ENCODE measurements around the gene KCNN4.
"Not testable (repeated sequence)": the region's sequence is repeated elsewhere in the genome, so short reads cannot be mapped to it uniquely, and the experiment has no call there.

KCNN4 gene

DNA sequence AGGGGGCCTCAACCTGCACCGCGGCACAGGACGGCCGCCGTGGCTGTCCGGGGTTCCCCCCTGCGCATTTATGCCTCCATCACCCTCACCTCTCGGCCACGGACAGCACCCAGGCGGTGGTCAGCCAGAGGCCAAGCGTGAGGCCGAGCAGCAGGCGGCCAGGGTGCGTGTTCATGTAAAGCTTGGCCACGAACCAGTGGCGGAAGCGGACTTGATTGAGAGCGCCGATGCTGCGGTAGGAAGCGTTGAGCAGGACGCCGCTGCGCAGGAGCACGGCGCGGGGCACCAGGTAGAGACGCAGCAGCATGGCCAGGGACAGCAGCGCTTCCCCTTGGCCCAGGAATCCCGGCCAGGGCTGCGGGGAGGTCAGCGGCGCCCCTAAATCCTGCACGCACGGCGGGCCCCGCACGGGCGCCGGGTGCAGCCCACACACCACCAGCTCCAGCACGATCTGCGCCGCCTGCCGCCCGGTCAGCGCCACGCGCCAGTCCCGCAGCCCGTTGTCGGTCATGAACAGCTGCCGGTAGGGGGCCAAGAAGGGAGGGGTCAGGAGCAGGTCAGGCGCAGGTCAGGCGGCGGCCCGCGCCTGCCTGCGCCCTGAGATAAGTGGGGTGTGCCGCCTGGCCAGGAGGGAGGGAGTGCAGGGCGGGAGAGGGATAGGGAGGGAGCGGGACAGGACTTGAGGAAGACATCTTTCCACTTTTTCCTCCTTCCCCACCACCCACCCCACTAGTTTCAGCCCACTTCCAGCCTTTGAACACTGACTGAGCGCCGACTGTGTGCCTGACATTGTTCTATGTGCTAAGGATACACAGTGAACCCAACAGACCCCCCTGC lies 6.5 kb downstream of the KCNN4 start:
- no peak for DNase-seq

DNA sequence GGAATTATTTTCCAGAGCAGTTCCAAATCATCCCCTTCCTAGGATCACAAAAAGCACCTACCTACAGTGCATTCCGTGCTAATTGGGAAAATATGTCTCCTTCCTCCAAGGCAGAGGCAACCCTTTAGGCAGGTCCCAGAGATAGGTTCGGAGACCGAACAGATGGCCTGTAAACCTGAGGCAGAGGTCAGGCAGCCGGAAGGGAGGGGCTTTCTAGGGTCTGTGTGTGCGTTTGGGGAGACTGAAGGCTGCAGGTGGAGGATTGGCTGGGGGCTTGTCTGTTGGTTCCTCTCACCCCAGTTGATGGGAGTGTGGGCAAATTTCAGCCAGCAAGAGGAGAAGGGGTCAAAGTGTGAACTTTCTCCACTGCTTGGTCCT lies 7.1 kb downstream of the KCNN4 start:
- DNase-seq: no peak

DNA sequence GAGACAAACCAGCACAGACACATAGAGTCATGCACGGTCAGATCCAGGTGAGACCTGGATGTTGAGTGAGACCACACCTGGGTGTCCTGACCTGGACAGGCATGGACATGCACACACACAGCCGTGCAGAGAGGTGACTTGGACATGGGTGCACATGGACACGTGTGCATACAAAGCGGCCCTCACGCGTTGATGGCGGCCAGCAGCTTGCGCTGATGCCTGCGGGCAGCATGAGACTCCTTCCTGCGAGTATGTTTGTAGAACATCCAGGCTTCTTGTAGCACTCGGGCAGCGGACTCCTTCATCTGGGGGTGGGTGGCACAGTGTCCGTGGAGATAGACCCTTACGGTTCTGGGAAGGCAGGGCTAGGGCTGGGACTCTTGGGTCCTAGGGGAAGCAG lies 11.5 kb downstream of the KCNN4 start:
- no peak for DNase-seq

DNA sequence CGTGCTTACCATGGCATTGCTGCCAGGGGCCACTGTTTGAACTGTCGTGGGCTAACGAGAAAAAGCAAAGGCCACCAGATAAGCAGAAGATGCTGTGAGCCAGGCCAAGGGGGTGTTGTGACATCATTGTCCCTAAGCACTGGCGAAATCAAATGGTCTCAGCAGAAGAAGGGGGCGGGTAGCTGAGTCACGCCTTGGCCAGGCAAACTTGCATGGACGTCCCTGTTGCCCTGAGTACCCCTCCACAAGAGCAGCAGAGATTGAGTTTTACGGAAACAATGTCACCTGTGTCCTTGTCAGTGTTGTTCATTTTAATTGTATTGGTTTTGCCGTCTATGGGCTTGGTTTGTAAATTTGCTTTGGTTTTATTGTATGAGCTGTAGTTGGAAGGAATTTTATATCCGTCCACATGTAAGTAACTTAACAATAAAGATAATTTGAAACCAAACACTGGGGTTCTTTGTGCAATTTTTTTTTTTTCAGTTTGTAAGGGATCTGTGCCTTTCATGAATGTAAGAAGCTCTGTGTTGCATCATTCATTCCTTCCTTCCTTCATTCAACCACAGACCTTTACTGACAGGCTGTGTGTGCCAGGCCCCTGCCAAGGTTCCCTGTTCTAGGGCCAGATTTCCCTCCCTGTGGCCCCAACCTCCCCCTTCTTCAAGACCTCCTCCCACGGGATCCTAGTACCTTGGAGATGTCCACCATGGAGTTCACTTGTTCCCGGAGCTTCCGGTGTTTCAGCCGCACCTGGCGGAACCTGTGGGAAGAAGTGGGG lies 12.3 kb downstream of the KCNN4 start:
- no peak for DNase-seq

DNA sequence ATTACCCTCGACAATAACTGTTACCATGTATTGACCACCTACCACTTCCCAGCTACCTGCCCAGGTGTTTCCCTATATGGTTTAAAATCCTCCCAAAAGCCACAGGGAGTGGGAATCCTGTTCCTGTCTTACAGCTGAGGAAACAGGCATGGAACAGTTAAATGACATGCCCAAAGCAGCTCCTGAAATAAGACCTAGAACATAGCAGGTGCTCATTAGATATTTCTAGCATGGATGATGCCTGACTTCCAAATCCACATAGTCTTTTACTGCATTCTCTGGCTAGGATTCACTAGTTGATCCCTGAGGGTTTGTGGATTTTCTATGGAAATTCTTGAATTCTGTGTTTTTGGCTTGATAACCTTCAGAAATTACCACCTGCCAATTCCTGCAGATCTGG lies 13.0 kb downstream of the KCNN4 start:
- DNase-seq: no peak

DNA sequence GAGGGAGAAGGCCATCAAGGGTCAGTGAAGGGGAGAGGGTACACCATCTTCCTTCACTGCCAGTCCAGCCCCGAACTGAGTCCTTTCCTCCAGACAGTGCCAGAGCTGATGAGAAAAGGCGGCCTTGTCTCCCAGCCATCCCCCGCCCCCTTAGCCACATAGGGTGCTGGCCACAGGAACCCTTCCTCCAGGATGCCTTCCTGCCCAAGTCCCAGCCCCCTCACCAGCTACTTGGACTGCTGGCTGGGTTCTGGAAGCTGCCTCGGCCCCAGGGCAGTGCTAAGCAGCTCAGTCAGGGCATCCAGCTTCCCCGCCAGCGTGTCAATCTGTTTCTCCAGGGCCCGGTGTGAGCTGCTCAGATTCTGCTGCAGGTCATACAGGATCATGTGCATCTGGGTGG lies 13.5 kb downstream of the KCNN4 start:
- DNase-seq: no peak

DNA sequence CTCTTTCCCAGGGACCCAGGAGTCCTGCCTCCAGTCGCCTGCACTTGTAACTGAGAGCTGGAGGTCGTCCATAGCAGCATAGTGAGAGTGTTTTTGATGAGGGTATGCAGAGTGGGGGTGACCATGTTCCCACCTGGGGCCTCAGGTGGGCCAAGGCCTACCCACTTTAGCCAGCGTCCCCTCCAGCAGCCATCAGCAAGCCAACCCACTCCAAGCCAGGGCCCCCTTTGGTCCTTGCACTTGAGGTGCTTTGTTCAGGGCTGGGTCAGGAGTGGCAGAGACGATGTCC lies 14.1 kb downstream of the KCNN4 start:
- DNase-seq: no peak

DNA sequence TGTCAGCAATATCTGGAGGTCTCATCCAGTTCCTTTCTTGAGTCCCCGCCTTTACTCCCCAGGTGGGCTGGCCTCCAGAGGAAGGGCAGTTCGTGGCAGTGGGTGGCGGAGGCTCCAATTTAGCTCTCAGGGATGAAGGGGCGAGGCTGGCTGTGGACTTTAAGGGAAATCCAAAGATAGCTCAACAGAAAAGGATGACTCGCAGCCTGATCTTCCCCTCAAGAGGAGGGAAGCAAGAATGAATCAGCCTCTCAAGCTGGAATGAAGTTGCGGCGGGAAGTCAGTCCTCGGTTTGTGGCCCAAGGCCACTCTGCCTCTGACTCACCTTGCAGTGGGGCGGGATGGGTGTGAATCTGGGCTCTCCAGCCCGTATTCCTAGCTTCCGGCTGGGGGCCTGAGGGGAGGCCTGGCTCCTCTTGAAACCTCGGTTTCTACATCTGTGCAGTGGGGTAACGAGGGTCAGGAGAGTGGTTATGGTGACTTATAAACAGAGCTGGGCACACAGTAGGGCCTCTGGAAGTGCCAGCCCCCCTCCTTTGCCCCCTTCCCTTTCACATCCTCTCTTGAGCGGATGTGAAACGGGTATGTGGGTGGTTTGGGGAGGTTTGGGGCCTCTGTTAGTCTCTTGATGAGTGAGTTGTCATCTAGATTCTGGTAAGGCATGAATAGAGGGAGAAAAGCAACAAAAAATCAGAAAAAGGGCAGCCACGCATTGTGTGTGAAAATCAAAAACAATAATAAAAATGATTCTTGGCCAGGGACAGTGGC lies 15.5 kb downstream of the KCNN4 start:
- no peak for DNase-seq

DNA sequence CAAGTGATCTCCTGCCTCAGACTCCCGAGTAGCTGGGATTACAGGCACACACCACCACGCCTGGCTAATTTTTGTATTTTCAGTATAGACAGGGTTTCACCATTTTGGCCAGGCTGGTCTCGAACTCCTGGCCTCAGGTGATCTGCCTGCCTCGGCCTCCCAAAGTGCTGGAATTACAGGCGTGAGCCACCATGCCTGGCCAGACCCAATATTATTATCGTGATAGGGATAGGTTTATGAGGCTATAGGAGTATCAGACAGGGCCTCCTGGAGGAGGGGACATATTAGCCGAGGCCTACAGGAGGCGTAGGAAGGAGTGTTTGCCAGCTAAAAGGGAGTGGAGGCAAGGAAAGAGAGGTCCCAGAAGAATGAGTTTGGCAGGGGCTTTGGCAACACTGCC lies 16.1 kb downstream of the KCNN4 start:
- not testable (repeated sequence) for DNase-seq

DNA sequence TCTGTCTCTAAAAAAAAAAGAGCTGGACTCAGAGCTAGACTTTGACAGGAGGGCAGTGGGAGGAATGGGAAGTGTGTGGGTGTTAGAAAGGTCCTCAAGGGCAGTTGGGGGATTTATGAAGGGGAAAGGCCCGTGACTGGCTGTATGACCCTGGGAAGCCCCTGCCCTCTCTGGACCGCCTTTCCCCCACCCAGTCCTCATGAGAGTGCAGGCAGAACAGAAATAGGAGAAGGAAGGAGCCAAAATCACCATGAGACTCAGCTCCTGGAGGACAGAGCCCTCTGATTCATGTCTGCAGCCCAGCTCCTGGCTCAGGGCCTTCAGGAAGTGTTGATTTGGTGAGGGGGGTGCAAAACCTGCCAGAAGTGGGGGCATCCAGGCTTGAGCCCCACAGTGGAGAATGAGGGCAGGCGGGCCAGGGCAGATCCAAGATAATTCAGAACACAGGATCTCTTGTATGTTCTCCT lies 17.3 kb downstream of the KCNN4 start:
- no peak for DNase-seq

DNA sequence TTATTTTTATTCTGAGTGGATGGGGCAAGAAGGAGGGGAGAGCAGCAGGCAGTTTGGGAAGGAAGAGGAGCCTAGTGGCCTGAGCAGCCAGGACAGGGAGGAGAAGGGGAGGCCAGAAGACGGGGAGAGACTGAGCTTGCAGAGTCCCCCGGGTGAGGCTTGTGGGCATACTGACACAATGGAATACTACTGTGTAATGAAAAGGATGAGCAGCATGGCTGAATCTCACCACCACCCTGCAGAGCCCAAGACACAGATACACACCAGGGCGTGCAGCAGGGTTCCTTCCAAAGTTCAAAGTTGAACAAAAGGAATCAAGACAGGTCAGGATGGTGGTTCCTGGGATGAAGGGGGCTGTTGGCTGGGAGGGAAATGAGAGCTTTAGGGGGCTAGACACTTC lies 18.0 kb downstream of the KCNN4 start:
- no peak for DNase-seq

DNA sequence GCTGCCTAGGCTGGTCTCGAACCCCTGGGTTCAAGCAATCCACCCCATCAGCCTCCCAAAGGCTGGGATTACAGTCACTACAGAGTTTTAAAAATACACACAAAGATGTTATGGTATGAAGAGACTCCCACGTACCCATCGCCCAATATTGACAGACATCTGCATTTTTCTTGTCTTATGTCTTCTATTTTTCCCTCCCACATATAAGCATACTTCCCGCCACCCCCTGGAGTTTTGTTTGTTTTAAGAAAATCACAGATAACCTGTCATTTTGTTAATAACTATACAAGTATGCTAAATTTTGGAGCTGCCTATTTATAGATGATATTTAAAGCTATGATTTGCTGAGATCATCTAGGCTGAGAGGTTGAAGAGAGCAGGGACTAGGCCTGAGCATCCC lies 19.8 kb downstream of the KCNN4 start:
- no peak for DNase-seq

DNA sequence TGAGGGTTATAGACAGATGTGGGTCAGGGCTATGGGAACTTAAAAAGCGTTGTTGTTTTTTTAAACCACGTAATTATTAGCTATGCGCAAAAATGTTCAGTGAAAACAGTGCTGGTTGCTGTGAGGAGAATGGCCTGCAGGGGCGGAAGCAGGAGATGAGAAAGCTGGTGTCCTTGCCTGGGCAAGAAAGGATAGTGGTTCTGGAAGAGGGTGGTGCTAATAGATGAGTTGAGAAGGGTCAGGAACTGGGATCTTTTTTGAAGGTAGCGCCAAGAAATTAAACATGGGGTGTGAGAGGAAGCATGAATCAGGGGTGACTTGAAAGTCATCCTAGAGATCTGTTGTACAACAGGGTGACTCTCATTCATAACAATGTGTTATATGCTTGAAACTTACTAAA lies 21.3 kb downstream of the KCNN4 start:
- DNase-seq: peak; percentile 13 to 47

DNA sequence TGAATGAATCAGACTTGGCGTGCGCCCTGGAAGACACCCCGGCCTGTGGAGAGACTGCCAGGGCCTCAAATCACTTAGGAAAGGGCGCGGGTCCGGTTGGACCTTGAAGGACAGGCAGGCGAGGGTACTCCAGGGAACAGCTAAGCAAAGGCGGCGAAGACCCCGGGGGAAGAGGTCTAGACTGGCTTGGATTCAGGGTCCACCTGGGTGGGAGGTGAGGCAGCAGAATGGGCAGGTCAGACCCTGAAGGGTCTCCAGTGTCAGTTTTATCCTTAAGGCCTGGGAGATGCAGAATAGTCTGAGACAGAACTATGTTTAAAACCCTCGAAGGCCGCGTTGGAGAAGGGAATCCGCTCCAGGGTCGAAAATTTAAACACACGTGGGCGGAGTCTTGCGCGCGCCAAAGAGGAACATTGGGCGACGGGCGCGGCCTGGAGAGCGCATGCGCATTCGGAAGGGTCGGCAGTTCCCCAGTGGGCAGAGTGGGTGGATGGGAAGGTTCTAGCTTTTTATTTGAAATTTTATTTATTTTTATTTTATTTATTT lies 25.4 kb downstream of the KCNN4 start:
- DNase-seq: peak; percentile 65 to 91

DNA sequence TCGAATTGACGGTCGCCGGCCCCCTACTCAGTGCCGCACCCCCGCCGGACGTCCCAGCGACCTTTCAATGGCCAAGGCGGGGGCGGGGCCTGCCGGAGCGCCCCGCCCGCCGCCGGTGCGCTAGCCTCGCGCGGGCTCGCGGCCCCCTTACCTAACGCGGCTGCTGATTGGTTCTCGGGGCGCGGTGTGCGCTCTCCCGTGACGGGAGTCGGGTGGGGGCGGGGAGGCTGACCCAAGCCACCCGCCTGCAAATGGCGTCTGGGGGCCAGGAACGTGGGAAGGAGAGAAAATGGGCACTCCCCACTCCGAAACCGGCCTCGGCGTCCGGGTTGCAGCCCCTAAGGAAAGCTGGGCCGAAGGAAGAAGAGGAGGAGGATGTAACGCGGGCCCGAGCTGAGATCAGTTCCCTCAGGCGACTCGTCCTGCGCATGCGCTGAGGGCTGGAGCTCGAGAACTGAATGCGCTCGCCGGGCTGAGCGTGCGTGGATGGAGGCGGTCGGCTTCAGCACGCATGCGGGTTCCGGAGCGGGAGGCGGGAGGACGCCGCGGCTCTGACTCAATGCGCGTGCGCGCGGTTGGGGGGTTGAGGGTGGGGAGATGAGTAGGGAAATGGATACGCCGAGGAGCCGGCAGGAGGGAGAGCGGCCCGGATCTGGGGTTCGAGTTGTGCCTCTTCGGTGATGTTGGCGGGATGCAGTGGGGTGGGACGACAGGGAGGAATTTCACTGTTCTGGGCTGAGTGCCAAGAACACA lies 26.1 kb downstream of the KCNN4 start, which contains the start of gene SMG9:
SMG9 (minus strand) TSS at position 460 of the 753 bp plus-strand sequence. CDS start 4,221 bp downstream, outside the sequence.
- peak; percentile 96 to 99 for DNase-seq

DNA sequence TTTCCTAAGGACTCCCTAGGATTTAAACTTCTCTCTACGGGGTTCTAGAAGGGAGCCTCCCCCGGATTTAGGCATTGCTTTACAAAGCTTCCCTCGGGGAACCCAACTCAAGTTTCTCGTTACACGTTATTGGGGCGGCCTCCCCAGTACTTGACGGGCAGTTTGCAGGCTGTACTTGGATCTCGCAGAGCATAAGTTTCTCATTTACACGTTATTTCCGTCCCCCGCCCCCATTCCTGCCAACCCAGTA lies 26.6 kb downstream of the KCNN4 start:
- DNase-seq: no peak

DNA sequence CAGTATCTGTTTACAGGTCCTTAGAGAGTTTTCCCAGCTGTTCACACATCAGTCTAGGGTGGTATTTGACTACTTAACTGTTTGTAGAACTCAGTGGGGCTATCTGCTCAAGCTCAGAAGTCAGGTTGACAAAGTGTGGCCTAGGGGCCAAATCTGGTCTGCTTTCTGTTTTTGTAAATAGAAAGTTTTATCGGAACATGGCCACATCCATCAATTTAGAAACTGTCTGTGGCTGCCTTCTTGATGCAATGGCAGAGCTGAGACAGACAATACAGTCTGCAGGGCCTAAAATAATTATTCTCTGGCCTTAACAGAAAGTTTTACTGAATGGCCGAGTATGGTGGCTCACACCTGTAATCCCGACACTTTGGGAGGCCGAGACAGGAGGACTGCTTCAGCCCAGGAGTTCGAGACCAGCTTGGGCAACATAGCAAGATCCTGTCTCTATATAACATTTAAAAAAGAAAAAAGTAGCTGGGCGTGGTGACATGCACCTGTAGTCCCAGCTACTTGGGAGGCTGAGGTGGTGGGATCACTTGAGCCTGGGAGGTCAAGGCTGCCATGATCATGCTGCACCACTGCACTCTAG lies 28.4 kb downstream of the KCNN4 start:
- no peak for DNase-seq

DNA sequence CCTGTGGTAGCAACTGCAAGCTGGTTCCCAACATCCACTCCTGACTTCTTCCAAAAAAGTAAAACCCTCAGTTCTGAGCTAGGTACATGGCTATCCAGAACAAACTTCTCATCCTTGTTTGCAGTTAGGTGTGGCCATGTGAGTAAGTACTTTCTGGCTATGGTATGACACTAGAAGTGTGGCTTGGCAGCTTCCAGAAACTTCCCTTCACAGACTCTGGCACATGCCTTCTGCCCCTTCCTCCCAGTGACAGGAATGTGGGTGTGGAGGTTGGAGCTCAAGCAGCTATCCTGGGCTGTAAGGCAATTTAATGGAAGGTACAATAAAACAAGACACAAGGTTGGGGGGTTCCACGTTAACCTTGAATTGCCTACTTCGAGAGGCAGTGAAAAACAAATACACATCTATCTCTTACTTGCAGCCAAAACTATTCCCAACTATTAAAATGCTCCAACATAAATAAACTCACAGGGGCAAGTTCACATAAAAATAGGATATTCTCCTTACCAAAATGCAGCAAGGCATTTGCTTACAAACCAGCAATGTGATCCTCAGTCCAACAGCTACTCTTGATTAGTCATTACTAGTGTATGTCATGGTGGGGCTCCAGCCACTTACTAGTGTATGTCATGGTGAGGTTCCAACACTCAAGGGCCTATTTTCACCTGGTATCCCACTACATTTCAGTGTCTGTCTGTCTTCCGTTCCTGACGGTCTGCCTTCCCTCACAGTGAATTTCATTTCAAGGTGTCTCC lies 29.1 kb downstream of the KCNN4 start:
- DNase-seq: no peak

DNA sequence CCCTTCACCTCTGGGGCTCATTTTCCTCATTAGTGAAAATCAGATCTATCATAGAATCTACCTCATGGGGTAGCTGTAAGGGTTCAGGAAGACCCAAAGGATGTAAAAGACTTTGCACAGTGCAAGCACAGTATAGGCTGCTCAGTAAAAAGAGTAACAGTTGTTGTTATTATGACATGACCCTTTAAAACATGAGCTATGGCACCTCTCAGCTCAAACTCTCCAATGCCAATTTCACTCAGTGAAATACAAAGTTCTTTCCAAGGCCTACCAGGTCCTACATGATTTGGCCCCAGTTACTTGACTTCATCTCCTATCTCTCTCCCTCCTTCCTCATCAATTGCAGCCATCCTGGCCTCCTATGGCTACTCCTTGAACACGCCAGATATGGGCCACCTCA lies 30.9 kb downstream of the KCNN4 start:
- DNase-seq: no peak

DNA sequence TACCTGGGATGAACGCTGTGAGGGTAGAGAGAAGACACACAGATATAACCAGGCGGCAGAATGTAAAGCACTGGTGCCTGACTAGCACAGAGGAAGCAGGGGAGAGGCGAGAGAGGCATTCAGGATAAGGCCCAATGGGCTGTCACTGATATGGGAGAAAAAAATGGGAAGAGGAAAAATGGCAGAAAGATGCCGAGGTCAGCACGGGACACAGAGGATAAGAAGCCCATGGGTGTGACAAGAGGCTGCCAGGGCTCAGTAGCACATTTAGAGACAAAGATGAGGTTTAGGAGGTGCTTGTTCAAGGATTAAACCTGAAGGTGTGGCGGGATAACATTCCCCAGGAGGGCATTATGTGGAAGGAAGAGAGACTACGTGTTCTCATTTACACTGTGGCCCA lies 31.6 kb downstream of the KCNN4 start:
- DNase-seq: no peak

DNA sequence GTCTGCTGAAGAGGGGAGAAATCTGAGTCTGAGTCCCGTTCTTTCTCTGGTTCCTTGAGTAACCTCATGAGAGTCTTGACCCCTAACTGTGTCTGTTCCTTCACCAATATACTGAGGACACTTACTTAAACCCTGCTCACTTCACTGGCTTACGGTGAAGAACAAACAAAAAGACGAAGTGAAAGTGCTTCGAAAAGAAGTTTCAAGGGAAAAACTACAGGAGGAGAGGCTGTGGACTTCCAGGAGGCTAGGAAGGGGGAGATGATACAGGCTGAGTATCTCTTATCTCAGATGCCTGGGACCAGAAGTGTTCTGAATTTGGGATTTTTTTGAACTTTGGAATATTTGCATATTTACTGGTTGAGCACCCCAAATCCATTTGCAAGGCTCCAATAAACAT lies 32.1 kb downstream of the KCNN4 start:
- DNase-seq: no peak

DNA sequence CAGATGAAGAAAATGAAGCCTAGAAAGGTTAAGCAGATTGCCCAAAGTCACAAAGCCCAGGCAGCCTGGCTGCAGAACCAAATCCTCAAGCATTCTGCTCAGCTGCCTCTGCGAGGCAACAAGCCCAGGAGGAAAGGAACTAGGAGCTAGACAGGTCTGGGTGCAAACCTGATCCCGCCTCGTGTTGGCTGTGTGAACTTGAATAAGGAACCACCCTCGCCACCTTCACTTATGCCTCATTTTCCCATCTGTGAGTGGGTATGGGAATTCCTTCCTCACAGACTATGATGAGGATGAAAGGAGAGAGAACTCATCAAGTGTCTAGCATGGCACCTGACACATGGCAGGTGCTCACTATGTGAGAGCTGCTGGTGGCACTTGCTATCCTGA lies 32.6 kb downstream of the KCNN4 start:
- no peak for DNase-seq

All from NCI-H526 (cell line).